Activated CD4-positive, CD25-positive, alpha-beta regulatory T cell treated with anti-CD3 and anti-CD28 coated beads, Interleukin-2, amount 50 U/mL, for 16 hours (primary cell): Measurements from ENCODE around the gene SKA1.
"Not testable (repeated sequence)": the region's sequence is repeated elsewhere in the genome, so short reads cannot be mapped to it uniquely, and the experiment has no call there.

ENCODE experiments used
- DNase-seq: peaks from one replicate; pipeline ENCODE4 v3.0.0-alpha.2; 2020; ENCODE audit warnings: low read depth, low spot score

SKA1 gene

DNA sequence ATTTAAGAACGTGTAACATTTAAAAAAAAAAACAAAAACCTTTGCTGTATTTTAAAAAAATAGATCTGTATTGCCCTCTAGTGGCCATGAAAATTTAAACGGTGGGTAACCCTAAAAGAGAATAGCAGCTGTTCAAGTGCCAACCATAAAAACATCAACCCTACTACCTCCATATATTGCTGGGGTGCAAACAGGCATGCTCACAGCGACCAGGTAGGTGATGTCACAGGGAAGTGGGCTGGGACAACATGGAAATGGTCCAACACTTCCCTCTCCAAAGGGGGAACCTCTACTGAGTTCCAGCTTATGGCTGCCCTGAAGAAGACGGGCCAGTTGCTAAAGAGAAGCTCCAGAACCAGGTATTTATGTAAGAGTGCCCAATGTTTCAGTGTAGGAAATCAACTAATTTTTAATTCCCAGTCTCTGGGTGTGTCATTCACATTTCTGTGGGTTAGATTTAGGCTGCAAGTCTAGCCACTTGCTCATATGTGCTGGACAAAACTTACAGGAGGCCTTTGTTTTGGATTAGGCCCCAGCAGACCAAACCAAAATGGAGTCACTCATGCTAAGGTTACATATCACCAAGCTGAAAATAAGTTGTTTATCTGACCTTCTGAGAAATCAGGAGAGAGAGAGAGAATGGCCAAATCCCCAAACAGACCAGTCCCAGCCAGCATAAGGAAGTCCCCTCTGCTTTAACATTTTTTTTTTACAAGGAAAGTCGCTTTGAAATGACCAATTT lies 54.5 kb downstream of the SKA1 start:
- DNase-seq = no peak

DNA sequence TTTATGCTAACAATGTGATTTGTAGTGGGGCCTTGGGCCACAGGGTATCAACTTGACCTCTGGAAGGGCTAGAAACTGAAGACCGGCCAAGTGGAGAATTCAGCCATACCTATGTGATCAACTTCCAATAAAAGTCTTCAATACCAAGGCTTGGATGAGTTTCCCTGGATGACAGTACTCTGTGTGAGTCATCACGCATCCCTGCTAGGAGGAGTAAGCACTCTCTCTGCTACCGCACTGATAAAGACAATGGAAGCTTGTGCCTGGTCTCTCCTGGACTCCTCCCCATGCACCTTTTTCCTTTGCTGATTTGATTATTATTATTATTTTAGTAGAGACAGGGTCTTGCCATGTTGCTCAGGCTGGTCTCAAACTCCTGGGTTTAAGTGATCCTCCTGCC lies 58.1 kb downstream of the SKA1 start:
- no peak for DNase-seq

DNA sequence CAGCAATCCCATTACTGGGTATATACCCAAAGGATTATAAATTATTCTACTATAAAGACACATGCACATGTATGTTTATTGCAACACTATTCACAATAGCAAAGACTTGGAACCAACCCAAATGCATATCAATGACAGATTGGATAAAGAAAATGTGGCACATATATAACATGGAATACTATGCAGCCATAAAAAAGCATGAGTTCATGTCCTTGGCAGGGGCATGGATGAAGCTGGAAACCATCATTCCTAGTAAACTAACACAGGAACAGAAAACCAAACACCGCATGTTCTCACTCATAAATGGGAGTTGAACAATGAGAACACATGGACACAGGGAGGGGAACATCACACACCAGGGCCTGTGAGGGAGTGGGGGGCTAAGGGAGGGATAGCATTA lies 61.9 kb downstream of the SKA1 start:
- not testable (repeated sequence) for DNase-seq

GRCh38 chr18:50439460-50440015 lies 64.7 kb downstream of the SKA1 start:
- DNase-seq = no peak

- DNase-seq = no peak
These were observed 66.2 kb downstream of the SKA1 start for GRCh38 chr18:50441016-50441415.

DNA sequence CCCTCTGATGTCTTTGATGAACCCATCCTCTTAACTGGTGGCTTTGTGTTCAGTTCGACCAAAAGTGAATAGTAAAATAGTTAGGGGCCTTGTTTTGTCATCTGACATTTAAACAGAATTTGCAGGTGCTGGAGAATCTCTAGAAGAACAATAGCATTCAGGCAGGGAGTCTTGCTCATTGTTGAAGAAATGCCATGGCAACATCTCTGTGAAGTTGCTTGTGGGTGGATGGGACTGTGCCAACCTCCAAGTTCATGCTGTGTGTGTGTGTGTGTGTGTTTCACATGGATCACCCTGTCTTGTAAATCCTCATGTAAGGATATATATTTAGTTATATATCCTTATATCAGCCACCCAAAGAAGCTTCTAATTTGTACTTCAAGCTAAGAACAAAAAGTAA lies 66.7 kb downstream of the SKA1 start:
- no peak for DNase-seq
